GM10248 (cell line): ENCODE results near the gene VPS4A.

Source experiments
- CTCF ChIA-PET: fragments of 300-600 bp; sonication (Branson Sonifier 250); formaldehyde crosslinking; extraction: SDS; loops from one replicate; lab custom pipeline; 2021; ENCODE audit warnings: antibody characterized with exemption; lab: Yijun Ruan, JAX
- POLR2A ChIA-PET: fragments of 350-650 bp; sonication (Branson Sonifier 250); formaldehyde crosslinking; extraction: SDS; loops from one replicate; lab custom pipeline; 2020; ENCODE audit warnings: antibody characterized with exemption; lab: Yijun Ruan, JAX
- DNase-seq: peaks from one replicate; pipeline ENCODE4 v3.0.0; 2012; ENCODE audit errors: extremely low spot score
- TF ChIP-seq, protein P1 (sequence below): IDR thresholded peaks from 2 replicates; pipeline ENCODE4 v1.5.1; 2012; ENCODE audit warnings: mild to moderate bottlenecking, low read depth; ENCODE audit errors: extremely low read depth, missing control alignments, control extremely low read depth

VPS4A gene

GRCh38 chr16:69311533-69312387 is 610 bp downstream of the VPS4A start:
- TF ChIP-seq, protein P1, sequence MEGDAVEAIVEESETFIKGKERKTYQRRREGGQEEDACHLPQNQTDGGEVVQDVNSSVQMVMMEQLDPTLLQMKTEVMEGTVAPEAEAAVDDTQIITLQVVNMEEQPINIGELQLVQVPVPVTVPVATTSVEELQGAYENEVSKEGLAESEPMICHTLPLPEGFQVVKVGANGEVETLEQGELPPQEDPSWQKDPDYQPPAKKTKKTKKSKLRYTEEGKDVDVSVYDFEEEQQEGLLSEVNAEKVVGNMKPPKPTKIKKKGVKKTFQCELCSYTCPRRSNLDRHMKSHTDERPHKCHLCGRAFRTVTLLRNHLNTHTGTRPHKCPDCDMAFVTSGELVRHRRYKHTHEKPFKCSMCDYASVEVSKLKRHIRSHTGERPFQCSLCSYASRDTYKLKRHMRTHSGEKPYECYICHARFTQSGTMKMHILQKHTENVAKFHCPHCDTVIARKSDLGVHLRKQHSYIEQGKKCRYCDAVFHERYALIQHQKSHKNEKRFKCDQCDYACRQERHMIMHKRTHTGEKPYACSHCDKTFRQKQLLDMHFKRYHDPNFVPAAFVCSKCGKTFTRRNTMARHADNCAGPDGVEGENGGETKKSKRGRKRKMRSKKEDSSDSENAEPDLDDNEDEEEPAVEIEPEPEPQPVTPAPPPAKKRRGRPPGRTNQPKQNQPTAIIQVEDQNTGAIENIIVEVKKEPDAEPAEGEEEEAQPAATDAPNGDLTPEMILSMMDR = peak; percentile 25
- CTCF ChIA-PET = interaction anchor here (0.9 to 1.6 kb wide), 13 partner anchors 10 to 443 kb away, joined by 3 to 8 read pairs (median 4); partner anchors contain the start of genes HAS3, NOB1 and PDF
- DNase-seq = peak; percentile 54
- POLR2A ChIA-PET = no interaction called here

DNA sequence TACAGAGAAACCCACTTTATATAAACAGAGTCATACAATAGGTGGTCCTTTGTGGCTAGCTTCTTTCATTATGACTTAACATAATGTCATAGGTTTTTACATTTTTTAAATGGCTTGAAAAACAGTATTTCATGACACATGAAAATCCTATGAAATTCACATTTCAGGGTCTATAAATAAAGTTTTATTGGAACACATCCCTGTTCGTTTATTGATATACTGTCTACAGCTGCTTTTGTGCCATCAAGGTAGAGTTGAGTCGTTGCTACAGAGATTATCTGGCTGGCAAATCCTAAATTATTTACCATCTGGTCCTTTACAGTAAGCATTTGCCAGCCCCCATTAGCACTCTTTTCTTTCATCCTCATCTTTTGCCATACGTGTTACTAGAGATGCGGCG is 2.3 kb downstream of the VPS4A start:
- CTCF ChIA-PET = no interaction called here
- DNase-seq = no peak
- POLR2A ChIA-PET = no interaction called here
- TF ChIP-seq, protein P1 = no peak

DNA sequence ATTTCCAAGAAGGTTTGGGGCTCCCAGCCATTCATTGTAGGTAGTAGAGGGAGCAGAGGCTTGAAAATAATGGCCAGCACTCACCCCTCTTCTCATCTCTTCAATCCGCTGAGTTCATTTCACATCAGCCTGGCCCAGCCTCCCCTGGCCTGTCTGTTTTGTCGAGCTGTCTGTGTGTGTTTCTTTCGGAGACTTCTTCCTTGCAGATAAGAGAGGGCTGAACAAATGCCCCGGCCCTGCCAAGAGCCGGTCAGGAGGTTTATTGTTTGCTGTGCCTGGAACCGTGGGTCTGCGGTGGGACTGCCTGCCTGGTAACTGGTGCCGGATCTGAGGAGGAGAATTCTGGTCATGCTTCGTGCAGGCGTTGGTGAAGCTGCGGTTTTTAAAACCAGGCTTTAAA is 3.4 kb downstream of the VPS4A start:
- TF ChIP-seq, protein P1 = no peak
- ChIA-PET CTCF (interaction anchor here (1.5 to 1.8 kb wide), 2 partner anchors 12 to 14 kb away, joined by 6 to 9 read pairs; no protein-coding TSS in a partner anchor), POLR2A (no interaction called here)
- DNase-seq = no peak

DNA sequence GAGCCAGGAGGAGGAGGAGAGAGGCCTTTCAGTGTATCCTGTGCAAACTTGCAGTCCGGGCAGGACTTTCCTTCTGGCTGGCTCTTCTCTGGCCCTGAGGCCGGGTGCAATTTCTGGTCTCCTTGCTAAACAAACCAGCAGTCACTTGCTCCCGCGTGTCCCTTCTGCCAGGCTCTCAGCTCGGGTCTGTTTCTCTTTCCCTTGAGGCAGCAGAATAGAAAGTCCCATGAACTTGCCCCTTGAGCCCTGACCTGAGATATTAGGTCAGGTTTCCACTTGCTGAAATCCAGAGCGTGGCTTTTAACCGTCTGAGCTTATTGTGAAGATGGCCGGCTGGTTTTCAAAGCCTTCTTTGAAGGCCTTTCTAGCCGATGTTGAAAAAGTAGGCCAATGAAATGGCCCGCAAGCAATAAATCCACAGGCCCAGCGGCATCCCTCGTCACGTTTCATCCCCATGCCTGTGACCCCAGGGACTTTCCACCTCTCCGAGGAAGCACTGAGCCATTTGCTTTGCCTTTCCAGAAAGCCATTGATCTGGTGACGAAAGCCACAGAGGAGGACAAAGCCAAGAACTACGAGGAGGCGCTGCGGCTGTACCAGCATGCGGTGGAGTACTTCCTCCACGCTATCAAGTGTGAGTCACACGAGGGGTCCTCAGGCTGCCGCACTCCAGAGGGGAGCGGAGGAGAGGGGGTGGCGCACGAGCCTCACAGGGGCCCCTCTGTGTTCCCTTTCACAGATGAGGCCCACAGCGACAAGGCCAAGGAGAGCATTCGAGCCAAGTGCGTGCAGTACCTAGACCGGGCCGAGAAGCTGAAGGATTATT is 4.5 kb downstream of the VPS4A start:
- CTCF ChIA-PET = interaction anchor here (1.2 to 1.8 kb wide), 3 partner anchors 11 to 13 kb away, joined by 4 to 9 read pairs (median 6); no protein-coding TSS in a partner anchor
- POLR2A ChIA-PET = interaction anchor here (0.6 kb wide), 2 partner anchors 11 to 12 kb away, joined by 3 to 8 read pairs; no protein-coding TSS in a partner anchor
- TF ChIP-seq, protein P1 = no peak
- no peak for DNase-seq

GRCh38 chr16:69316595-69317034 is 5.5 kb downstream of the VPS4A start:
- TF ChIP-seq, protein P1 = no peak
- DNase-seq = no peak
- CTCF ChIA-PET = interaction anchor here (1.2 kb wide), 1 partner anchor 10 kb away, joined by 4 read pairs; no protein-coding TSS in a partner anchor
- POLR2A ChIA-PET = no interaction called here
